SU-DHL-6 (cell line): Measurements from ENCODE around the gene GABRG1.

Experiments
- H2AFZ ChIP-seq: fragments of 200-600 bp; sonication (generic); 2 replicates; pipeline ENCODE4 v1.6.1; 2014; ENCODE audit warnings: low read depth, mild to moderate bottlenecking, moderate library complexity, mixed read lengths, antibody characterized with exemption, low read length; ENCODE audit not compliant: severe bottlenecking
- H3F3A ChIP-seq: fragments of 200-600 bp; shearing (Covaris generic); 2 replicates; pipeline ENCODE4 v1.6.0; 2016; ENCODE audit warnings: antibody characterized with exemption, mild to moderate bottlenecking; ENCODE audit not compliant: insufficient read depth
- H3K27ac ChIP-seq: fragments of 200-600 bp; sonication (generic); 2 replicates; pipeline ENCODE4 v1.5.1; 2016; ENCODE audit warnings: low read depth, mild to moderate bottlenecking, low read length, moderate library complexity, mixed read lengths
- H3K27me3 ChIP-seq: fragments of 200-600 bp; sonication (generic), shearing (Covaris generic); 2 replicates; pipeline ENCODE4 v1.6.0; 2014; ENCODE audit warnings: mild to moderate bottlenecking, low read length
- H3K36me3 ChIP-seq: fragments of 200-600 bp; sonication (generic); 2 replicates; pipeline ENCODE4 v1.6.1; 2014; ENCODE audit warnings: mild to moderate bottlenecking, low read length, mixed read lengths
- H3K4me2 ChIP-seq: fragments of 300-600, 200-600 bp; shearing (Covaris generic), sonication (generic); 2 replicates; pipeline ENCODE4 v1.6.0; 2014; ENCODE audit warnings: low read length, low read depth, mild to moderate bottlenecking; ENCODE audit not compliant: poor library complexity, severe bottlenecking
- H3K4me3 ChIP-seq: fragments of 200-600 bp; sonication (generic); 2 replicates; pipeline ENCODE4 v1.5.1; 2014; ENCODE audit warnings: antibody characterized with exemption, low read length, mild to moderate bottlenecking, mixed read lengths; ENCODE audit not compliant: insufficient read depth, poor library complexity, severe bottlenecking
- H3K79me2 ChIP-seq: fragments of 200-600 bp; sonication (generic); 2 replicates; pipeline ENCODE4 v1.6.1; 2014; ENCODE audit warnings: mild to moderate bottlenecking, low read length, moderate library complexity; ENCODE audit not compliant: insufficient read depth
- H3K9ac ChIP-seq: fragments of 200-600 bp; sonication (generic); 2 replicates; pipeline ENCODE4 v1.7.0; 2014; ENCODE audit warnings: mild to moderate bottlenecking, low read length
- H3K9me2 ChIP-seq: fragments of 200-600 bp; sonication (generic); replicated peaks from 2 replicates; pipeline ENCODE4 v1.6.1; 2014; ENCODE audit warnings: low read length; ENCODE audit not compliant: insufficient read depth
- H3K9me3 ChIP-seq: fragments of 200-600 bp; sonication (generic); 2 replicates; pipeline ENCODE4 v1.6.1; 2014; ENCODE audit warnings: low read length, mixed read lengths; ENCODE audit not compliant: insufficient read depth
- H4K20me1 ChIP-seq: fragments of 200-600 bp; sonication (generic); 2 replicates; pipeline ENCODE4 v1.6.1; 2014; ENCODE audit warnings: low read depth, mild to moderate bottlenecking, antibody characterized with exemption, low read length, moderate library complexity, mixed read lengths
- CTCF ChIP-seq: fragments of 200-600 bp; sonication (generic); IDR thresholded peaks from one replicate; pipeline ENCODE4 v1.5.1; 2017; ENCODE audit warnings: antibody characterized with exemption, mild to moderate bottlenecking, low read length, moderate library complexity; ENCODE audit not compliant: insufficient read depth, poor library complexity, severe bottlenecking
- EZH2phosphoT487 ChIP-seq: fragments of 200-600 bp; sonication (generic), shearing (Covaris generic); conservative IDR thresholded peaks from 2 replicates; pipeline ENCODE4 v1.6.1; 2018; ENCODE audit warnings: mild to moderate bottlenecking, antibody characterized with exemption, low read length, moderate library complexity, mixed read lengths

Gene GABRG1

GRCh38 chr4:46073778-46074177 lies 50.1 kb downstream of the GABRG1 start:
- H2AFZ ChIP-seq: no peak overlapping the region
- no peaks in the 10 kb centered on the region for H4K20me1 ChIP-seq
- no peak overlapping the region for H3K4me3 ChIP-seq
- H3F3A ChIP-seq: no peaks in the 10 kb centered on the region
- no peak overlapping the region for H3K9ac ChIP-seq
- TF ChIP-seq EZH2phosphoT487 (no peak), CTCF (no peak)
- no peaks in the 10 kb centered on the region for H3K9me3 ChIP-seq
- H3K9me2 ChIP-seq: no peaks in the 10 kb centered on the region
- H3K79me2 ChIP-seq: no peaks in the 10 kb centered on the region
- no peaks in the 10 kb centered on the region for H3K27me3 ChIP-seq
- no peak overlapping the region for H3K4me2 ChIP-seq
- no peak overlapping the region for H3K27ac ChIP-seq
- H3K36me3 ChIP-seq: no peaks in the 10 kb centered on the region

- Histone ChIP-seq H3K27ac (no peak overlapping the region), H3K9me2 (no peaks in the 10 kb centered on the region), H2AFZ (no peak overlapping the region), H3K9me3 (no peaks in the 10 kb centered on the region), H3K9ac (no peak overlapping the region), H3K4me2 (no peak overlapping the region), H3K27me3 (no peaks in the 10 kb centered on the region), H3K36me3 (no peaks in the 10 kb centered on the region), H3K4me3 (no peak overlapping the region), H3F3A (no peaks in the 10 kb centered on the region), H4K20me1 (no peaks in the 10 kb centered on the region), H3K79me2 (no peaks in the 10 kb centered on the region)
- no peak for TF ChIP-seq CTCF
- no peak for TF ChIP-seq EZH2phosphoT487
Observed at GRCh38 chr4:46051392-46051791, 72.5 kb downstream of the GABRG1 start.

DNA sequence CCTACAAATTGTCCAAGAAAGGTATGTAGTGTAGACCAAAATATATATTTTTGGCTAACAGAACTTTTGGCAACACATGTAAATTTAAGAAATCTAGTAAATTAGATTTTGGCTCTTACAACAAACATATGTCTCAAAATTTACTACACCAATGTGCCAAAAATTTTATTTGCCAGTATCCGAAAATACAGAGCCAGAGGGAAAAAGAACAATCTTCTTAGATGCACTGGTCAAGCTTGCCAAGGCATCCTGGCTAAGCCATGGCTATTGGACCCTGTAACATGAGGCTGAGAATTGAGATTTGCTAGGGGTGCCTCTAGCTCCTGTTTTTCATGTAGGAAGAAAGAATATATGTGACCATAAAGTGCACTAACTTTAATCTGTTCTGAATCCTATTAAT lies 91.8 kb downstream of the GABRG1 start:
- no peaks in the 10 kb centered on the region for H3K9me3 ChIP-seq
- no peak overlapping the region for H3K4me3 ChIP-seq
- no peak overlapping the region for H3K27ac ChIP-seq

More for the DNA sequence above, 91.8 kb downstream of the GABRG1 start:
- H3K27me3 ChIP-seq: no peaks in the 10 kb centered on the region
- no peaks in the 10 kb centered on the region for H3K9me2 ChIP-seq
- no peaks in the 10 kb centered on the region for H3K36me3 ChIP-seq
- no peaks in the 10 kb centered on the region for H4K20me1 ChIP-seq
- no peaks in the 10 kb centered on the region for H3K79me2 ChIP-seq
- no peaks in the 10 kb centered on the region for H3F3A ChIP-seq
- TF ChIP-seq CTCF: no peak
- TF ChIP-seq EZH2phosphoT487: no peak
- H3K4me2 ChIP-seq: no peak overlapping the region
- no peak overlapping the region for H3K9ac ChIP-seq
- no peak overlapping the region for H2AFZ ChIP-seq
